Renal cortex interstitium (tissue), 15 donors: ENCODE results near the gene DPPA3. TPM values are rescaled to one million over a fixed set of nuclear protein-coding genes. Genes with fewer than 3 reads are reported as not detected.
"Not testable (repeated sequence)": the region's sequence is repeated elsewhere in the genome, so short reads cannot be mapped to it uniquely, and the experiment has no call there.

Experiments
- DNase-seq, 11 donors: peaks; one replicate each; pipeline ENCODE4 v3.0.0-alpha.2; 2013; ENCODE audit warnings: low read depth in 9 of 11, low spot score in 4 of 11; ENCODE audit errors: extremely low read depth in 1 of 11
- long read RNA-seq, 16 experiments: transcript quantifications; one replicate each; lab custom pipeline, GENCODE V29; 2026
- polyA plus RNA-seq, 3 donors: library from polyadenylated mRNA; unstranded; fragments of 120-200 nt; gene quantifications; one replicate each; pipeline ENCODE4 v1.2.1, GENCODE V29; 2013; ENCODE audit not compliant: insufficient read length in 3 of 3

The DPPA3 gene
- not detected for polyA plus RNA-seq
- long read RNA-seq, donor 1 = 0 reads
- long read RNA-seq, donor 2 = 0 reads
- long read RNA-seq, donor 3 = 0 reads
- long read RNA-seq, donor 4 = 0 reads
- long read RNA-seq, donor 5 = 0 reads
- long read RNA-seq, donor 6 = 0 reads
- long read RNA-seq, donor 7 = 0 reads
- long read RNA-seq, donor 8 = 0 reads
- long read RNA-seq, donor 9 = 0 reads
- long read RNA-seq, donor 10 = 0 reads
- long read RNA-seq, donor 11 = 0 reads
- long read RNA-seq, donor 12 = 0 reads
- long read RNA-seq, donor 13 = 0 reads
- long read RNA-seq, donor 14 = 0 reads
- long read RNA-seq, donor 15 = 0 reads
- long read RNA-seq, donor 16 = 0 reads

GRCh38 chr12:7711133-7711532, at the start of gene DPPA3:
TSS of gene DPPA3 (plus strand) at chr12:7711433. CDS start at chr12:7711571, 138 bp downstream.
- DNase-seq = no peak

- no peak for DNase-seq
Observed at GRCh38 chr12:7661741-7662140, 49.5 kb upstream of the DPPA3 start.

GRCh38 chr12:7666595-7666994, 44.6 kb upstream of the DPPA3 start:
- no peak for DNase-seq

GRCh38 chr12:7667125-7667524, 44.1 kb upstream of the DPPA3 start:
- DNase-seq = no peak

- no peak for DNase-seq
Observed at GRCh38 chr12:7668171-7668570, 43.1 kb upstream of the DPPA3 start.

- not testable (repeated sequence) for DNase-seq
Observed at GRCh38 chr12:7675455-7675854, 35.8 kb upstream of the DPPA3 start.

- peak in 7 of 11 donors; percentile 13 to 30 (median 23) for DNase-seq
Observed at GRCh38 chr12:7677432-7677888, 33.8 kb upstream of the DPPA3 start.

- no peak for DNase-seq
Observed at GRCh38 chr12:7678744-7679143, 32.5 kb upstream of the DPPA3 start.

- DNase-seq = no peak
Observed at GRCh38 chr12:7679251-7680045, 31.8 kb upstream of the DPPA3 start.

- no peak for DNase-seq
Observed at GRCh38 chr12:7681535-7681934, 29.7 kb upstream of the DPPA3 start.

GRCh38 chr12:7693793-7694192, 17.4 kb upstream of the DPPA3 start:
- no peak for DNase-seq

GRCh38 chr12:7694556-7695236, 16.5 kb upstream of the DPPA3 start:
- no peak for DNase-seq

- peak in 1 of 11 donors; percentile 3 for DNase-seq
Observed at GRCh38 chr12:7695237-7695560, 16.0 kb upstream of the DPPA3 start.

- peak in 6 of 11 donors; percentile 4 to 24 (median 12) for DNase-seq
Observed at GRCh38 chr12:7695566-7696197, 15.6 kb upstream of the DPPA3 start, which contains the start of gene GDF3. TSS of gene GDF3 (minus strand) at chr12:7695775. CDS start at chr12:7695728, 47 bp downstream.

GRCh38 chr12:7705846-7706245, 5.4 kb upstream of the DPPA3 start:
- no peak for DNase-seq

- DNase-seq = no peak
Observed at GRCh38 chr12:7709969-7710675, 1.1 kb upstream of the DPPA3 start.

GRCh38 chr12:7712841-7713442, 1.7 kb downstream of the DPPA3 start:
- DNase-seq = no peak

- no peak for DNase-seq
Observed at GRCh38 chr12:7716381-7716780, 5.1 kb downstream of the DPPA3 start.
